Panc1 (cell line): ENCODE results near the gene RNF213.

Experiments
- CTCF ChIP-seq: fragments of 450-650 bp; IDR thresholded peaks from 2 replicates; pipeline ENCODE4 v1.5.1; 2017; ENCODE audit warnings: mild to moderate bottlenecking
- REST ChIP-seq, 2 experiments: IDR thresholded peaks; 2 replicates each; pipeline ENCODE4 v1.6.1; 2011 to 2012; ENCODE audit warnings: low read depth in 2 of 2, control low read depth in 1 of 2, low read length in 1 of 2, mild to moderate bottlenecking in 1 of 2, moderate library complexity in 1 of 2; ENCODE audit not compliant: insufficient read depth in 1 of 2
- SIN3A ChIP-seq: IDR thresholded peaks from 2 replicates; pipeline ENCODE4 v1.6.1; 2012; ENCODE audit warnings: low read depth, mild to moderate bottlenecking, low read length, moderate library complexity, borderline replicate concordance; ENCODE audit not compliant: insufficient read depth
- TCF7L2 ChIP-seq: IDR thresholded peaks from 2 replicates; pipeline ENCODE4 v1.6.1; 2011; ENCODE audit warnings: mild to moderate bottlenecking, low read depth, low read length, inconsistent platforms

- TF ChIP-seq CTCF (no peak), TCF7L2 (no peak), SIN3A (no peak), REST (IDR thresholded peaks at IDR 0.05; ENCODE audit: insufficient read depth in 1 of 2, low read depth in 2 of 2, low read length in 1 of 2) (no peak)
Measured at GRCh38 chr17:80291691-80292487, 31.2 kb downstream of the RNF213 start.
